SU-DHL-6 (cell line): ENCODE data around the gene FOXS1.

Experiments
- CTCF ChIP-seq: fragments of 200-600 bp; sonication (generic); IDR thresholded peaks from one replicate; pipeline ENCODE4 v1.5.1; 2017; ENCODE audit warnings: antibody characterized with exemption, mild to moderate bottlenecking, low read length, moderate library complexity; ENCODE audit not compliant: insufficient read depth, poor library complexity, severe bottlenecking
- EZH2phosphoT487 ChIP-seq: fragments of 200-600 bp; sonication (generic), shearing (Covaris generic); conservative IDR thresholded peaks from 2 replicates; pipeline ENCODE4 v1.6.1; 2018; ENCODE audit warnings: mild to moderate bottlenecking, antibody characterized with exemption, low read length, moderate library complexity, mixed read lengths

GRCh38 chr20:31830406-31830981 is 14.9 kb downstream of the FOXS1 start:
- no peak for TF ChIP-seq EZH2phosphoT487
- TF ChIP-seq CTCF, result no peak
